D721Med (cell line): Measurements from ENCODE around the gene MGLL.

Source experiments
- DNase-seq: peaks from one replicate; pipeline ENCODE4 v3.0.0; 2011; ENCODE audit warnings: low spot score; ENCODE audit not compliant: insufficient read length
- FAIRE-seq: peaks from 2 replicates; lab custom pipeline; 2011; peaks lifted over from hg19 to GRCh38; lab: Jason Lieb, UNC
- CTCF ChIP-seq: IDR thresholded peaks from 2 replicates; pipeline ENCODE4 v1.5.1; 2012; ENCODE audit warnings: mild to moderate bottlenecking, control low read depth; ENCODE audit not compliant: insufficient read depth; ENCODE audit errors: missing control alignments

Gene MGLL

GRCh38 chr3:127678315-127678599, 144.1 kb downstream of the MGLL start:
- no peak for TF ChIP-seq CTCF
- DNase-seq (no peak), FAIRE-seq (no peak)

GRCh38 chr3:127677541-127678314, 144.6 kb downstream of the MGLL start:
- TF ChIP-seq CTCF = no peak
- DNase-seq = no peak
- FAIRE-seq = no peak

GRCh38 chr3:127676921-127677351, 145.4 kb downstream of the MGLL start:
- no peak for FAIRE-seq
- no peak for TF ChIP-seq CTCF
- no peak for DNase-seq

- no peak for DNase-seq
Observed at GRCh38 chr3:127676456-127676855, 145.9 kb downstream of the MGLL start.

GRCh38 chr3:127675651-127676391, 146.5 kb downstream of the MGLL start:
- no peak for FAIRE-seq
- TF ChIP-seq CTCF = no peak
- DNase-seq = no peak

More at GRCh38 chr3:127676456-127676855, 145.9 kb downstream of the MGLL start:
- TF ChIP-seq CTCF = no peak
- no peak for FAIRE-seq

GRCh38 chr3:127674790-127675189, 147.5 kb downstream of the MGLL start:
- no peak for TF ChIP-seq CTCF

More at GRCh38 chr3:127674790-127675189, 147.5 kb downstream of the MGLL start:
- DNase-seq (no peak), FAIRE-seq (no peak)
